PC-9 (cell line): Measurements from ENCODE around the gene C4BPB. TPM values are rescaled to one million over a fixed set of nuclear protein-coding genes. Genes with fewer than 3 reads are reported as not detected.

Experiments
- BruUV-seq: library from RNA; stranded (reverse); fragments of 400-500 nt; replicated peaks from 2 replicates; lab custom pipeline; 2021; lab: Mats Ljungman, UMichigan
- CTCF ChIA-PET: fragments of 300-600 bp; sonication (Branson Sonifier 250); formaldehyde crosslinking; loops from one replicate; lab custom pipeline; 2022; ENCODE audit warnings: antibody characterized with exemption; lab: Charles Lee
- POLR2A ChIA-PET: fragments of 300-600 bp; sonication (Branson Sonifier 250); formaldehyde crosslinking; loops from one replicate; lab custom pipeline; 2022; ENCODE audit warnings: antibody characterized with exemption; ENCODE audit not compliant: unreplicated experiment; lab: Charles Lee
- DNase-seq, 2 experiments: peaks; one replicate each; pipeline versions ENCODE4 v3.0.0 to v3.0.0-alpha.2; 2015 to 2022; ENCODE audit warnings: mixed read lengths in 1 of 2
- H2AFZ ChIP-seq: fragments of 200-600 bp; sonication (generic); 2 replicates; pipeline ENCODE4 v1.8.1; 2017; ENCODE audit warnings: antibody characterized with exemption
- H3F3A ChIP-seq: fragments of 200-600 bp; sonication (generic); 2 replicates; pipeline ENCODE4 v1.8.1; 2017; ENCODE audit warnings: antibody characterized with exemption, mild to moderate bottlenecking, low read depth; ENCODE audit not compliant: insufficient read depth
- H3K27ac ChIP-seq: fragments of 200-600 bp; sonication (generic); 2 replicates; pipeline ENCODE4 v1.6.1; 2016; ENCODE audit warnings: mixed run types
- H3K27me3 ChIP-seq: fragments of 200-600 bp; sonication (generic); 2 replicates; pipeline ENCODE4 v1.6.1; 2016; ENCODE audit warnings: low read depth, mixed run types; ENCODE audit not compliant: insufficient read depth
- H3K36me3 ChIP-seq: fragments of 200-600 bp; sonication (generic); 2 replicates; pipeline ENCODE4 v1.6.1; 2016; ENCODE audit warnings: low read depth, mixed run types
- H3K4me1 ChIP-seq: fragments of 200-600 bp; sonication (generic); replicated peaks from 2 replicates; pipeline ENCODE4 v1.6.1; 2016; ENCODE audit warnings: mixed run types; ENCODE audit not compliant: insufficient read depth
- H3K4me2 ChIP-seq: fragments of 200-600 bp; sonication (generic); 2 replicates; pipeline ENCODE4 v1.6.1; 2017; ENCODE audit warnings: mixed run types
- H3K4me3 ChIP-seq: fragments of 200-600 bp; sonication (generic); 2 replicates; pipeline ENCODE4 v1.6.1; 2016; ENCODE audit warnings: mixed run types
- H3K79me2 ChIP-seq: fragments of 200-600 bp; sonication (generic); 2 replicates; pipeline ENCODE4 v1.6.1; 2017; ENCODE audit warnings: low read depth, mixed run types
- H3K9me2 ChIP-seq: fragments of 200-600 bp; sonication (generic); 2 replicates; pipeline ENCODE4 v1.8.1; 2017; ENCODE audit warnings: mild to moderate bottlenecking; ENCODE audit not compliant: insufficient read depth
- H3K9me3 ChIP-seq: fragments of 200-600 bp; sonication (generic); 2 replicates; pipeline ENCODE4 v1.8.1; 2016; ENCODE audit warnings: low read depth; ENCODE audit not compliant: insufficient read depth
- H4K20me1 ChIP-seq: fragments of 200-600 bp; sonication (generic); 2 replicates; pipeline ENCODE4 v1.8.1; 2017; ENCODE audit not compliant: insufficient read depth
- EZH2 ChIP-seq: fragments of 200-600 bp; sonication (generic); IDR thresholded peaks from 2 replicates; pipeline ENCODE4 v1.8.0; 2017; ENCODE audit warnings: antibody characterized with exemption, low read depth
- intact Hi-C: fragments of 100-400 bp; cut with micrococcal nuclease; formaldehyde crosslinking; loops from one replicate; pipeline ENCODE4 v1.10.0; 2022; ENCODE audit not compliant: unreplicated experiment
- total RNA-seq: library from RNA; stranded (reverse); gene quantifications from 2 replicates; pipeline ENCODE4 v1.2.3, GENCODE V29; 2021
- TF ChIP-seq, protein P1 (sequence below): fragments of 200-600 bp; sonication (generic); conservative IDR thresholded peaks from 2 replicates; pipeline ENCODE4 v1.6.1; 2017; ENCODE audit warnings: mixed run types, antibody characterized with exemption, mild to moderate bottlenecking, moderate library complexity

C4BPB gene
- total RNA-seq, 1 experiment from 2014 or later = 4.2 TPM

DNA sequence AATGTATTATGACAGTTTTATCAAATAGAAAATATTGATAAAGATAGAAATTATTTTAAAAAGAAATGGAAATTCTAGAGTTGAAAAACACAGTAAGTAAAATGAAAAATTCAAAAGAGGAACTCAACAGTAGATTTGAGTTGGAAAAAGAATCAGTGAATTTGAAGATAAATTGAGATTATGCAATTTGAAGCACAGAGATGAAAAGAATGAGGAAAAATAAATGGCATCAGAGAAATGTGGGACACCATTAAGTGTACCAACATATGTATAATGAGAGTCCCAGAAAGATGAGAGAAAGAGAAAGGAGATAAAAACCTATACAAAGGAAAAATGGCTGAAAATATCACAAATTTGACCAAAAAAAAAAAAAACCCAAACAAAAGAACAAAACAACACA lies 40.4 kb downstream of the C4BPB start:
- H3K9me3 ChIP-seq = peaks cover 4% of the 10 kb centered on the region; the same call in 1 of the 2 replicates
- intact Hi-C loops = no loop called here
- no TSS peak for BruUV-seq
- ChIA-PET POLR2A (no interaction called here), CTCF (no interaction called here)
- no peak overlapping the region for H3K27ac ChIP-seq
- no peak overlapping the region for H2AFZ ChIP-seq
- DNase-seq = no peak
- H3F3A ChIP-seq = 0 out of 2 replicates have a peak, but pooled peaks cover 5% of the 10 kb centered on the region
- no peaks in the 10 kb centered on the region for H3K79me2 ChIP-seq
- no peaks in the 10 kb centered on the region for H3K4me1 ChIP-seq
- no peaks in the 10 kb centered on the region for H4K20me1 ChIP-seq
- no peak overlapping the region for H3K4me3 ChIP-seq
- H3K9me2 ChIP-seq = no peaks in the 10 kb centered on the region
- TF ChIP-seq, protein P1, sequence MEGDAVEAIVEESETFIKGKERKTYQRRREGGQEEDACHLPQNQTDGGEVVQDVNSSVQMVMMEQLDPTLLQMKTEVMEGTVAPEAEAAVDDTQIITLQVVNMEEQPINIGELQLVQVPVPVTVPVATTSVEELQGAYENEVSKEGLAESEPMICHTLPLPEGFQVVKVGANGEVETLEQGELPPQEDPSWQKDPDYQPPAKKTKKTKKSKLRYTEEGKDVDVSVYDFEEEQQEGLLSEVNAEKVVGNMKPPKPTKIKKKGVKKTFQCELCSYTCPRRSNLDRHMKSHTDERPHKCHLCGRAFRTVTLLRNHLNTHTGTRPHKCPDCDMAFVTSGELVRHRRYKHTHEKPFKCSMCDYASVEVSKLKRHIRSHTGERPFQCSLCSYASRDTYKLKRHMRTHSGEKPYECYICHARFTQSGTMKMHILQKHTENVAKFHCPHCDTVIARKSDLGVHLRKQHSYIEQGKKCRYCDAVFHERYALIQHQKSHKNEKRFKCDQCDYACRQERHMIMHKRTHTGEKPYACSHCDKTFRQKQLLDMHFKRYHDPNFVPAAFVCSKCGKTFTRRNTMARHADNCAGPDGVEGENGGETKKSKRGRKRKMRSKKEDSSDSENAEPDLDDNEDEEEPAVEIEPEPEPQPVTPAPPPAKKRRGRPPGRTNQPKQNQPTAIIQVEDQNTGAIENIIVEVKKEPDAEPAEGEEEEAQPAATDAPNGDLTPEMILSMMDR = no peak
- no peak for TF ChIP-seq EZH2
- H3K36me3 ChIP-seq = no peaks in the 10 kb centered on the region
- no peak overlapping the region for H3K4me2 ChIP-seq
- no peaks in the 10 kb centered on the region for H3K27me3 ChIP-seq

DNA sequence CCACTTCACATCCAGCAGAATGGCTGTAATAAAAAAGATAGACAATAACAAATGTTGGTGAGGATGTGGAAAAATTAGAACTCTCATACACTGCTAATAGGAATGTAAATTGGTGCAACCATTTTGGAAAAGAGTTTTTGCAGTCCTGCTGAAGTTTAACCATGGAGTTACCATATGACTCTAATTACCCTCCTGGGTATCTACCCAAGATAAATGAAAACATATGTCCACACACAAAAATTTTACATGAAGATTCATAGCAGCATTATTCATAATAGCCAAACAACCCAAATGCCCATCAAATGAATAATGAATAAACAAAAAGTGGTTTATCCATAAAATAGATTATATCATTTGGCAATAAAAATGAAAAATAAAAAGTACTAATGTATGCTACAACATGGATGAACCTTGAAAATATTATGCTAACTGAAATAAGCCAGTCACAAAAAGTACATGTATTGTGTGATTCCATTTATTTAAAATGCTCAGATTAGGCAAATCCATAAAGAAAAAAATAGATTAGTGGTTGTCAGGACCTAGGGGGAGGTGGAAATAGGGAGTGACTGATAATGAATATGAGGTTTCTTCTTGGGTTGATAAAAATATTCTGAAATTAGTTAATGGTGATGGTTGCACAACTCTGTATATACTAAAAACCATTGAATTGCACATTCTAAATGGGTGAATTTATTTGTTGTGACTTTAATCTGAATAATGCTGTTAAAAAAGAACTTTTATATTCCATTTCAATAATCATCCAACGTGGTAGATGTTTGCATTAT lies 41.8 kb downstream of the C4BPB start:
- ChIA-PET POLR2A (no interaction called here), CTCF (no interaction called here)
- H2AFZ ChIP-seq = no peak overlapping the region
- H3K27me3 ChIP-seq = no peaks in the 10 kb centered on the region
- no peak overlapping the region for H3K4me3 ChIP-seq
- intact Hi-C loops = no loop called here
- no peak for DNase-seq
- 0 out of 2 replicates have a peak, but pooled peaks cover 5% of the 10 kb centered on the region for H3F3A ChIP-seq
- H3K27ac ChIP-seq = no peak overlapping the region
- no peaks in the 10 kb centered on the region for H4K20me1 ChIP-seq
- H3K9me3 ChIP-seq = peaks cover 4% of the 10 kb centered on the region; the same call in 1 of the 2 replicates
- no peaks in the 10 kb centered on the region for H3K4me1 ChIP-seq
- no peak overlapping the region for H3K4me2 ChIP-seq
- no peaks in the 10 kb centered on the region for H3K79me2 ChIP-seq
- no peaks in the 10 kb centered on the region for H3K9me2 ChIP-seq
- BruUV-seq = no TSS peak
- no peaks in the 10 kb centered on the region for H3K36me3 ChIP-seq
- TF ChIP-seq EZH2 = no peak
- TF ChIP-seq, protein P1 = no peak

DNA sequence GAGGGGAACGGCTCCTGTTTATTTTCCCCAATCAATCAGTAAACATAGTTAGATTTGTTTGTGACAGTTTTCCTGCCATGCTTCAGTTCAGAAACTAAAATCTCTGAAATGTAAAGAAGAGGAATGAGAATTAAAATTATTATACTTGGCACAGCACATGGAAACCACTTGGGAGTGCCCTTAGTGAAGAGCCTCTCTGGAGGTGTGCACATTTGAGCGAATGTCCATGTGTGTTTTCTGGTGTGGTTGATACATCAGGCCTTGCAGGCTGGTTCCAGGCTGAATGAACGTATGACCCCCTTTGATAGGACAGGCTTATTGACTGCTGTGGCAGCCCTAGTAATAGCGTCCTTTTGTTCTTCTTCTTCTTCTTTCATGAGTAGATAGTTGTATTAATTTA lies 42.5 kb downstream of the C4BPB start:
- TF ChIP-seq EZH2 = no peak
- TF ChIP-seq, protein P1 = no peak
- Histone ChIP-seq H3K4me3 (no peak overlapping the region), H2AFZ (no peak overlapping the region), H3K27me3 (no peaks in the 10 kb centered on the region), H3K36me3 (no peaks in the 10 kb centered on the region), H3F3A (0 out of 2 replicates have a peak, but pooled peaks cover 5% of the 10 kb centered on the region), H3K27ac (no peak overlapping the region), H3K79me2 (no peaks in the 10 kb centered on the region), H3K9me2 (no peaks in the 10 kb centered on the region), H3K4me1 (no peaks in the 10 kb centered on the region), H4K20me1 (no peaks in the 10 kb centered on the region), H3K4me2 (no peak overlapping the region), H3K9me3 (peaks cover 4% of the 10 kb centered on the region; the same call in 1 of the 2 replicates)
- BruUV-seq = no TSS peak
- CTCF ChIA-PET = no interaction called here
- intact Hi-C loops = no loop called here
- DNase-seq = no peak
- POLR2A ChIA-PET = no interaction called here
